HG02973 (cell line): ENCODE results near the gene SMIM10L2A.
"Not testable (repeated sequence)": the region's sequence is repeated elsewhere in the genome, so short reads cannot be mapped to it uniquely, and the experiment has no call there.

ENCODE experiments used
- ATAC-seq: cut with Tn5 transposase; IDR thresholded peaks from one replicate; pipeline ENCODE4 v1.9.1; 2021; ENCODE audit warnings: moderate library complexity; ENCODE audit not compliant: unreplicated experiment

Gene SMIM10L2A

DNA sequence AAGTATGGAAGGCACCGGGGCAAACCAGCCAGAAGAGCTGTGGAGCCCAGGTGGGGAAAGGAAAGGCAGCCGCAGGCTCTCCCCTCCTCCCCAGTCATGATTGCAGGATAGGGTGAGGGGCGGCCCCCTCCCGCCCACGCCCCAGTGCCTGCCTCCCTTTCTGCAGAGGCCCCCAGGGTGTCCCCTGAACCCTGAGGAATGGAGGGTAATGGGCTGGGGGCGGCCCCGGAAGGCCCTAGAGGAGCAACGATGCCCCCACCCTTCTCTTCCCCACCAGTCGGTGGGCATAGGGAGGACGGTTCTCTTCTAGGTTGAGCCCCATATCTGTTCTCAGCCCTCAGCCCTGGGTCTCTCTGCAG is 1.0 kb downstream of the SMIM10L2A start:
- ATAC-seq = not testable (repeated sequence)

- ATAC-seq = not testable (repeated sequence)
Measured at GRCh38 chrX:135423173-135423864, 1.6 kb downstream of the SMIM10L2A start.

DNA sequence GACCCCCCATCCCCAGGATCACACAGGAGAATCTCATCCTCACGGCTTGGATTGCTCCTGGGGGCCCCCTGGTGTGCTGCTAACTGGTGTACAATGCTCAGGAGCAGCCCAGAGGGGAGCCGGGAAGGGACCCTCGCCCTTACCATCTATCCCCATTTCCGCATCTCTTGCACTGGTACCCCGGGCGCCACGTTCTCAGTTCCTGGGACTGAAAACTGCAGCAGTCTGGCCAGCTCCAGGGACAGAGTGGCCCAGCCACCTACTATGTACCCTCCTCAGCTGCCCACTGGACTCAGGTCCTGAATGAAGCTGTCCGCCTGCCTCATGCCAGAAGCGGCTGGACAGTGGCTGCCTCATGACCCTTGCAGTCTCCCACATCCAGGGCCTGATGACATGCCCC is 2.7 kb downstream of the SMIM10L2A start:
- ATAC-seq = no peak

DNA sequence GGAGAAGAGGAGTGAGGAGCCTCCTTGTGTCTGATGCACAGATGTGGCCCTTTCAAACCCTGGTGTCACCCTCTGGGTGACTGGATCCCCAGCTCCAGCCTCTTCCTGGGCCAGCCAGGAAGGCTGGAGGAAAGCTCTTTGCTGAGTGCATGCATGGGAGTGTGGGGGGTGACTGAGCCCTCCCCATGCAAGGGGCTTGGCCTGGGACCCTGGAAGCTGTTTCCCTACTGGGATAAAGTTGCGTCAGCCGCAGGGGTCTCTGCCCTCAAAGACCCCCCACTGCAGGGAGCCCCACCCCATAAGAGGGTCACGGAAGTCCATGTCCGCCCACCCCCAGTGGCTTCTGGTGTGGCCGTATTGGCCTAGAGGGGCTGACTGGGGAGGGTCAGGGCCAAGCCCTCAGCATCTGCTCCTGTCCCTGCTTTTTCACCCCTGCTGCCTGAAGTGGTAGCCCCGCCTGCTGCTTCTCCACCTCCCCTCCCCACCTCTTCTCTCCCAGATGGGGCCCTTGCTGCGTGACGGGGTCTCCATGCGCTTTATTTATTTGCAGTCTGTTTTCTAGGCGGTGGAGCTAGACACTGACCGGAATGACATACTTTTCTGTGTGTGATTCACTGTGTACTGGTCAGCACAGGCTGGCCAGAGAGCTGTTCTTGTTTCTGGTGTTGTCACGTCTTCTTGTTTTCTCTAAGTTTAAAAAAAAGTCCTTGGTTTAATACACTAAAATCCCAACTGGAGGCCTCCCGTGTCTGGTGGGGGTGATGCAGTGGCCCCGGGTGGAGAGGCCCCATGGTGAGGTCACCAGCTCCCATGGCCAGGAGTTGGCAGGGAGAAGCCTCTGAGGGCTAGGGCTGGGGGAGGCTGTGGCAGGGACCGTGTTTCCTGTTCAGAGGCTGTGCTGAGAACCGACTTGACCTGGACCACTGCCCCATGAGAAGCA is 3.6 kb downstream of the SMIM10L2A start:
- no peak for ATAC-seq

DNA sequence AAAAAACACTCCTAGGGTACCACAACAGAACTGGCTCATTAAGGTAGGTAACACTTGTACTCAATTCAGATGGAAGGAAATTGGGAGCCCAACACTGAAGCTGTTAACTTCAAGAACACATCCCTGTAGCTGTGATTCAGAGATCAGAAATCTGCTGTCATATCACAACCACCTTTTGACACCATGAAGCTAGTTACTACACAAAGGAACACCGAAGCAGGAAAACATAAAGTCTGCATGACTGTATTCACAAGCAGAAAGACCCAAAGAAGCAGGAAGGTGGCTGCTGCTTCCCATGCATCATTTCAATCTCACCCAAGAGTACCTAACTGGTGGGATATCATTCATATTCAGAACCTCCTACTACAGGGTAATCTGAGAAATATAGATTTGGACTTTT is 7.7 kb downstream of the SMIM10L2A start:
- ATAC-seq = no peak

DNA sequence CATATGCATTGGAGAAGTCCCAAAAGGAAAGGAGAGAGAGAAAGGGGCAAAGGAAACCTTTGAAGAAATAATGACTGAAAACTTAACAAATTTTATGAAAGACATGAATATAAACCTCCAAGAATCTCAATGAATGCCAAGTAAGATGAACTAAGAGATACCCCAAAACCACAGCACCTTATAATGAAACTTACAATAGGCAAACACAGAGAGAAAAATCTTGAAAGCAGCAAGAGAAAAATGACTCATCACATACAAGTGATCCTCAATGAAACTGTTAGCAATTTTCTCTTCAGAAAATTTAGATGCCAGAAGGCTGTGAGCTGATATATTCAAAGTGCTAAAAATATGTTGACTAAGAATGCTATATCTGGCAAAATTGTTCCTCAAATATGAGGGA is 10.1 kb downstream of the SMIM10L2A start:
- no peak for ATAC-seq

GRCh38 chrX:135432453-135432852 is 10.7 kb downstream of the SMIM10L2A start:
- ATAC-seq = no peak

GRCh38 chrX:135432881-135433521 is 11.3 kb downstream of the SMIM10L2A start:
- no peak for ATAC-seq

DNA sequence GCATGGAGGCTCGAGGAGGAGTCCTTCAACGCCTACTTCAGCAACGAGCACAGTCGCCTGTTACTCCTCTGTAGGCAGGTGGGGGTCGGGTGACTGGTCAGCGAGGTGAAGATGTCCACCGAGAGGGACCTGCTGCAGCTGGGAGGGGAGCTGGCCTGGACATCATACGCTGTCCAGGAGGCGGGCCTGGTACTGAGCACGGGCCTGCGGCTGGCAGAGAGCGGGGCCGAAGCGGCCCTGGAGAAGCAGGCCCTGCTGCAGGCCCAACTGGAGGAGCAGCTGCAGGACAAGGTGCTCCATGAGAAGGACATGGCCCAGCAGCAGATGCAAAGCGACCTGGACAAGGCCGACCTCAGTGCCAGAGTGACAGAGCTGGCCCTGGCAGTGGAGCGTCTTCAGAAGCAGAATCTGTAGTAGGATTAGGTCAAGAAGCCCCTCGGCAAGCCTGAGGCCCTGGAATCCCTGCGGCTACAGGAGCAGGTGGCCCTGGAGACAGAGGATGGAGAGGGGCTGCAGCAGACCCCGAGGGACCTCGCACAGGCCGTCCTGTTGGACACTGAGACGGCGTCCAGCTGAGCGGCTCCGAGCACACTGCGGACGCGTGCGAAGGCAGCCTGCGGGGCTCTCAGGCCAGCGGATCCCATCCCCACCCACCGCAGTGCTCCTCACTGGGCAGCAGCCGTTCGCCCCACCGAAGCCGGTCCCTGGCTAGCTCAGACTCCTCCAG is 11.9 kb downstream of the SMIM10L2A start:
- no peak for ATAC-seq

DNA sequence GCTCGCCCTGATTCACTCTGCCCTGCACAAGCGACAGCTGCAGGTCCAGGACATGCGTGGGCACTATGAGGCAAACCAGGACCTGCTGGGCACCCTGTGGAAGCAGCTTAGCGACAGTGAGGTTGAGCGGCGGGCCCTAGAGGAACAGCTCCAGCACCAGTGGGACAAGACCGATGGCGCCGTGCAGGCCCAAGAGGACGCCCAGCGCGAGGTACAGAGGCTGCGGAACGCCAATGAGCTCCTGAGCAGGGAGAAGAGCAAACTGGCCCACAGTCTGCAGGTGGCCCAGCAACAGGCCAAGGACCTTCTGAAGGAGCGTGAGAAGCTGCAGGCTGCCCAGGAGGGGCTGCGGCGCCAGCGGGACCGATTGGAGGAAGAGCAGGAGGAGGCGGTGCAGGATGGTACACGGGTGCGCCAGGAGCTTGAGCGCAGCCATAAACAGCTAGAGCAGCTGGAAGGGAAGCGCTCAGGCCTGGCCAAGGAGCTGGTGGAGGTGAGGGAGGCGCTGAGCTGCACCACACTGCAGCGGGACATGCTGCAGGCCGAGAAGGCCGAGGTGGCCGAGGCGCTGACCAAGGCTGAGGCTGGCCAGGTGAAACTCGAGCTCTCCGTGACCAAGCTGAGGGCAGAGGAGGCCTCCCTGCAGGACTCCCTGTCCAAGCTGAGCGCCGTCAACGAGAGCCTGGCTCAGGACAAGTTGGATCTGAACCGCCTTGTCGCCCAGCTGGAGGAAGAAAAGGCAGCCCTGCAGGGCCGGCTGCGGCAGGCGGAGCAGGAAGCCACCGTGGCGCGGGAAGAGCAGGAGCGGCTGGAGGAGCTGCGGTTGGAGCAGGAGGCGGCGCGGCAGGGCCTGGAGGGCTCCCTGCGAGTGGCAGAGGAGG is 12.8 kb downstream of the SMIM10L2A start:
- no peak for ATAC-seq

DNA sequence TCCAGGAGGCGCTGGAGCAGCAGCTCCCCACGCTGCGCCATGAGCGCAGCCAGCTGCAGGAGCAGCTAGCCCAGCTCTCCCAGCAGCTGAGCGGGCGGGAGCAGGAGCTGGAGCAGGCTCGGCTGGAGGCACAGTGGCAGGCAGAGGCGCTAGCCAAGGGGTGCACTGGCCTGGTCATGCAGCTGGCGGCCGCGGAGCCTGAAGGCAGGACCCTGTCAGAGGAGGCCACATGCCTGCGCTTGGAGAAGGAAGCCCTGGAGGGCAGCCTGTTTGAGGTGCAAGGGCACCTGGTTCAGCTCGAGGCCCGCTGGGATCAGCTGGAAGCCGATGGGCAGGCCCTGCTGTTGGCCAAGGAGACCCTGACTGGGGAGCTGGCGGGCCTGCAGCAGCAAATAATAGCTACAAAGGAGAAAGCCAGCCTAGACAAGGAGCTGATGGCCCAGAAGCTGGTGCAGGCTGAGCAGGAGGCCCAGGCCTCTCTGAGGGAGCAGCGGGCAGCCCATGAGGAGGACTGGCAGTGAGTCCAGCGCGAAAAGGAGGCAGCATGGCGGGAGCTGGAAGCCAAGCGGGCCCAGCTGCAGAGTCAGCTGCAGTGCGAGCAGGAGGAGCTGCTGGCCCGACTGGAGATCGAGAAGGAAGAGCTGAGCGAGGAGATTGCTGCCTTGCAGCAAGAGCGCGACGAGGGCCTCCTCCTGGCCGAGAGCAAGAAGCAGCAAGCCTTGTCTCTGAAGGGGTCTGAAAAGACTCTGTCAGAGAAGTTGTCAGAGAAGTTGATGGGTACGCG is 13.6 kb downstream of the SMIM10L2A start:
- ATAC-seq = no peak

DNA sequence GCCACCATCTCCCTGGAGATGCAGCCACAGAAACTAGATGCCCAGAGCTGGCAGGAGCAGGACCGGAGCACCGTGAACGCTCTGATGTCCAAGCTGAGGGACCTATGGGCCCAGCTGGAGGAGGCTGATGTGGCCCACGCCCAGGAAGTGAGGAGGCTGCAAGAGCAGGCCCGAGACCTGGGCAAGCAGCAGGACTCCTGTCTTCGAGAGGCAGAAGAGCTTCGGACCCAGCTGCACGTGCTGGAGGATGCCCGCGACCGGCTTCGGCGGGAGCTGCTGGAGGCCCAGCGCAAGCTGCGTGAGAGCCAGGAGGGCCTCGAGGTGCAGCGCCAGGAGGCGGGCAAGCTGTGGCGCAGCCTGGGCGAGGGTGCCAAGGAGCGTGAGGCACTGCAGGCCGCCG is 14.2 kb downstream of the SMIM10L2A start:
- ATAC-seq = no peak

GRCh38 chrX:135436456-135436855 is 14.7 kb downstream of the SMIM10L2A start:
- no peak for ATAC-seq

GRCh38 chrX:135436966-135437866 is 15.5 kb downstream of the SMIM10L2A start:
- no peak for ATAC-seq

- ATAC-seq = no peak
Measured at GRCh38 chrX:135437867-135438733, 16.4 kb downstream of the SMIM10L2A start.

DNA sequence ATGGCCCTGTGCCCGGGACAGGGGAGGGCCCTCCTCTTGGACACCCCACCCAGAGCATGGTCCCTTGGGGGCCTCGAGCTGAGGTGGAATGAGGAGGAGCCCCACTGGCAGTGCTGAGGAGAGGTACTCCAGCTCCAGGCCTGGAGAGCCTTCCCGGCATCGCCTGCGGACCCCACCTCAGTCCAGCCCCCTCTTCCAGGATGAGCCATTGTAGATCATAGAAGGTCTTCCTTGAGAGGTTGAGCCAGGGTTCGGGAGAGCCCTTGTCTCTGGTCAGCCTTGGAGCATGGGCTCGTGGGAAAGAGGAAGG is 16.9 kb downstream of the SMIM10L2A start:
- ATAC-seq = no peak
